Stimulated activated CD8-positive, alpha-beta memory T cell treated with anti-CD3 and anti-CD28 coated beads, Interleukin-4, amount 100 ng/mL, for 4 hours (primary cell): Measurements from ENCODE around the gene G3BP2.

Experiments
- DNase-seq, 2 donors: peaks; one replicate each; pipeline ENCODE4 v3.0.0-alpha.2; 2020; ENCODE audit warnings: low read depth in 2 of 2, low spot score in 1 of 2

G3BP2 gene

GRCh38 chr4:75643651-75644050 is 29.6 kb downstream of the G3BP2 start:
- no peak for DNase-seq

GRCh38 chr4:75639124-75639695 is 34.0 kb downstream of the G3BP2 start:
- no peak for DNase-seq

GRCh38 chr4:75637827-75638226 is 35.4 kb downstream of the G3BP2 start:
- no peak for DNase-seq

GRCh38 chr4:75637176-75637575 is 36.0 kb downstream of the G3BP2 start:
- no peak for DNase-seq

- no peak for DNase-seq
Observed at GRCh38 chr4:75634951-75635350, 38.3 kb downstream of the G3BP2 start.

- no peak for DNase-seq
Observed at GRCh38 chr4:75634281-75634680, 38.9 kb downstream of the G3BP2 start.

- DNase-seq: no peak
Observed at GRCh38 chr4:75633846-75634245, 39.4 kb downstream of the G3BP2 start.

GRCh38 chr4:75630937-75631329 is 42.3 kb downstream of the G3BP2 start:
- DNase-seq: no peak

GRCh38 chr4:75630174-75630936 is 42.9 kb downstream of the G3BP2 start, which contains the start of gene CDKL2:
Gene CDKL2, minus strand, starts transcription at chr4:75630528. Its CDS starts 4,540 bp downstream, at chr4:75625988.
- peak; percentile 83 to 86 for DNase-seq

GRCh38 chr4:75629239-75629638 is 44.0 kb downstream of the G3BP2 start:
- no peak for DNase-seq

- no peak for DNase-seq
Observed at GRCh38 chr4:75623026-75623425, 50.2 kb downstream of the G3BP2 start.

GRCh38 chr4:75621715-75622114 is 51.5 kb downstream of the G3BP2 start:
- no peak for DNase-seq

- no peak for DNase-seq
Observed at GRCh38 chr4:75612306-75612705, 60.9 kb downstream of the G3BP2 start.

GRCh38 chr4:75605928-75606327 is 67.3 kb downstream of the G3BP2 start:
- DNase-seq: no peak

GRCh38 chr4:75599647-75600046 is 73.6 kb downstream of the G3BP2 start:
- DNase-seq: no peak

GRCh38 chr4:75598390-75598789 is 74.8 kb downstream of the G3BP2 start:
- DNase-seq: no peak

GRCh38 chr4:75596061-75596460 is 77.2 kb downstream of the G3BP2 start:
- no peak for DNase-seq

GRCh38 chr4:75593393-75593792 is 79.8 kb downstream of the G3BP2 start:
- DNase-seq: no peak
